Transverse colon (tissue), 4 donors: Measurements from ENCODE around the gene KRTAP27-1. TPM values are rescaled to one million over a fixed set of nuclear protein-coding genes. Genes with fewer than 3 reads are reported as not detected.

ENCODE experiments used
- DNase-seq: peaks from one replicate; pipeline ENCODE4 v3.0.0-alpha.2; 2019
- H3K27ac ChIP-seq, 4 donors: fragments of 200-600 bp; sonication (generic); 2 replicates each; pipeline ENCODE4 v1.5.1; 2016 to 2018; ENCODE audit warnings: inconsistent platforms in 4 of 4
- H3K27me3 ChIP-seq: fragments of 200-600 bp; sonication (generic); 2 replicates; pipeline ENCODE4 v1.5.1; 2017; ENCODE audit warnings: inconsistent platforms
- H3K36me3 ChIP-seq, 4 donors: fragments of 200-600 bp; sonication (generic); 2 replicates each; pipeline ENCODE4 v1.5.1; 2017 to 2019; ENCODE audit warnings: inconsistent platforms in 4 of 4
- H3K4me1 ChIP-seq, 4 donors: fragments of 200-600 bp; sonication (generic); 2 replicates each; pipeline ENCODE4 v1.5.1; 2017 to 2020; ENCODE audit warnings: inconsistent platforms in 4 of 4
- H3K4me3 ChIP-seq, 4 donors: fragments of 200-600 bp; sonication (generic); 1 replicate in 1 of 4; 2 replicates in 3 of 4; pipeline versions ENCODE4 v1.5.1 to v1.6.1; 2017 to 2019; ENCODE audit warnings: inconsistent platforms in 4 of 4
- H3K9me3 ChIP-seq, 2 donors: fragments of 200-600 bp; sonication (generic); 2 replicates each; pipeline ENCODE4 v1.5.1; 2017 to 2019; ENCODE audit warnings: inconsistent platforms in 2 of 2
- EP300 ChIP-seq: sonication (generic); formaldehyde crosslinking; IDR thresholded peaks from one replicate; pipeline ENCODE4 v1.6.1; 2017; ENCODE audit warnings: antibody characterized with exemption, low read depth
- POLR2A ChIP-seq: fragments of 450-650 bp; IDR thresholded peaks from one replicate; pipeline ENCODE4 v1.6.1; 2016; ENCODE audit warnings: antibody characterized with exemption, mild to moderate bottlenecking, moderate library complexity
- POLR2AphosphoS5 ChIP-seq, 3 donors: sonication (generic); formaldehyde crosslinking; IDR thresholded peaks; one replicate each; pipeline ENCODE4 v1.6.1; 2016; ENCODE audit warnings: antibody characterized with exemption in 3 of 3
- WGBS, 2 donors: methylation state at CpG; one replicate each; pipeline ENCODE4 v1.1.5; 2018; ENCODE audit warnings: low coverage in 1 of 2; 5-methylcytosine and 5-hydroxymethylcytosine counted together
- in situ Hi-C, 4 donors: fragments of 200-750 bp; cut with MboI; loops; one replicate each; pipeline versions ENCODE4 v1.15.0 to v1.15.1; 2017; ENCODE audit warnings: low sequenced_read_pairs in 3 of 4, low pct_ligation_motif_present in 1 of 4, low pct_unique_long_range_greater_than_20kb in 1 of 4
- intact Hi-C: fragments of 100-400 bp; cut with DNase I; formaldehyde crosslinking; loops from one replicate; pipeline ENCODE4 v1.15.1; 2023; ENCODE audit warnings: low total_unique reads
- small RNA-seq, 4 donors: library from RNA; depleted of rRNA; stranded (forward); fragments of <200 nt; gene quantifications; one replicate each; pipeline ENCODE3, GENCODE V24; 2016
- total RNA-seq, 4 donors: library from RNA; depleted of rRNA; stranded (reverse); fragments of >200 nt; gene quantifications; one replicate each; pipeline ENCODE4 v1.1.0, GENCODE V29; 2016
- TF ChIP-seq, protein P1 (sequence below), 5 experiments: fragments of 200-600 bp in 3 of 5; fragments of 450-650 bp in 2 of 5; sonication (generic) in 3 of 5; IDR thresholded peaks; 1 replicate in 2 of 5; 2 replicates in 3 of 5; pipeline ENCODE4 v1.5.1; 2016 to 2017; ENCODE audit warnings: antibody characterized with exemption in 5 of 5, inconsistent platforms in 3 of 5, mild to moderate bottlenecking in 2 of 5, moderate library complexity in 1 of 5

KRTAP27-1 gene
- total RNA-seq, 4 donors from 2014 or later: not detected

GRCh38 chr21:30305136-30305535, 32.4 kb downstream of the KRTAP27-1 start:
- Histone ChIP-seq H3K27ac (no peak overlapping the region), H3K36me3 (no peaks in the 10 kb centered on the region), H3K4me3 (no peak overlapping the region), H3K4me1 (no peaks in the 10 kb centered on the region), H3K27me3 (no peaks in the 10 kb centered on the region), H3K9me3 (no peaks in the 10 kb centered on the region)
- in situ Hi-C loops (no loop called here), intact Hi-C loops (no loop called here)
- no peak for DNase-seq
- TF ChIP-seq POLR2AphosphoS5 (IDR thresholded peaks at IDR 0.05) (no peak), POLR2A (no peak), EP300 (no peak)
- TF ChIP-seq, protein P1, sequence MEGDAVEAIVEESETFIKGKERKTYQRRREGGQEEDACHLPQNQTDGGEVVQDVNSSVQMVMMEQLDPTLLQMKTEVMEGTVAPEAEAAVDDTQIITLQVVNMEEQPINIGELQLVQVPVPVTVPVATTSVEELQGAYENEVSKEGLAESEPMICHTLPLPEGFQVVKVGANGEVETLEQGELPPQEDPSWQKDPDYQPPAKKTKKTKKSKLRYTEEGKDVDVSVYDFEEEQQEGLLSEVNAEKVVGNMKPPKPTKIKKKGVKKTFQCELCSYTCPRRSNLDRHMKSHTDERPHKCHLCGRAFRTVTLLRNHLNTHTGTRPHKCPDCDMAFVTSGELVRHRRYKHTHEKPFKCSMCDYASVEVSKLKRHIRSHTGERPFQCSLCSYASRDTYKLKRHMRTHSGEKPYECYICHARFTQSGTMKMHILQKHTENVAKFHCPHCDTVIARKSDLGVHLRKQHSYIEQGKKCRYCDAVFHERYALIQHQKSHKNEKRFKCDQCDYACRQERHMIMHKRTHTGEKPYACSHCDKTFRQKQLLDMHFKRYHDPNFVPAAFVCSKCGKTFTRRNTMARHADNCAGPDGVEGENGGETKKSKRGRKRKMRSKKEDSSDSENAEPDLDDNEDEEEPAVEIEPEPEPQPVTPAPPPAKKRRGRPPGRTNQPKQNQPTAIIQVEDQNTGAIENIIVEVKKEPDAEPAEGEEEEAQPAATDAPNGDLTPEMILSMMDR (IDR thresholded peaks at IDR 0.05): no peak
- WGBS, 2 donors: 21 to 62% methylated on average over 1 of the region's 1 CpG

GRCh38 chr21:30289215-30289614, 48.3 kb downstream of the KRTAP27-1 start, which contains the start of gene KRTAP25-1:
TSS of gene KRTAP25-1 (minus strand) at chr21:30289514. CDS start at chr21:30289490, 24 bp downstream.
- Histone ChIP-seq H3K4me3 (no peak within 1 kb of the TSS), H3K9me3 (no peaks in the 10 kb centered on the region), H3K27me3 (no peaks in the 10 kb centered on the region), H3K27ac (no peak within 1 kb of the TSS), H3K36me3 (no peaks in the 10 kb centered on the region), H3K4me1 (no peaks in the 10 kb centered on the region)
- intact Hi-C loops (no loop called here), in situ Hi-C loops (no loop called here)
- WGBS, 2 donors: 90 to 92% methylated on average over 2 of the region's 2 CpGs
- DNase-seq: no peak
- TF ChIP-seq POLR2A (no peak), EP300 (no peak), POLR2AphosphoS5 (IDR thresholded peaks at IDR 0.05) (no peak)
- TF ChIP-seq, protein P1 (IDR thresholded peaks at IDR 0.05): no peak

Small RNA genes within 50 kb of the gene (small RNA-seq; reads per million reads assigned to genes)
- 0 reads per million in 4 donors for gene KRTAP23-1
- 0 reads per million in 4 donors for gene MIR4327

Other genes starting within 250 kb of the KRTAP27-1 start
- 1 to 10 TPM in 1 of 4 donors, not detected in 3; 3.0 TPM for gene CLDN17, start 170.9 kb downstream of the KRTAP27-1 start, total RNA-seq
- gene CLDN8, start 121.6 kb downstream of the KRTAP27-1 start, total RNA-seq: 100 to 1,000 TPM in 1 of 4 donors, 10 to 100 TPM in 3; 13.5 to 107 (median 33.2) TPM
- gene KRTAP24-1, start 54.7 kb downstream of the KRTAP27-1 start, total RNA-seq: not detected
- not detected for gene KRTAP25-1, start 48.2 kb downstream of the KRTAP27-1 start, total RNA-seq
- gene KRTAP26-1, start 17.4 kb downstream of the KRTAP27-1 start, total RNA-seq: not detected
- gene KRTAP23-1, start 10.9 kb upstream of the KRTAP27-1 start, total RNA-seq: not detected
- gene KRTAP13-2, start 34.6 kb upstream of the KRTAP27-1 start, total RNA-seq: 1 to 10 TPM in 2 of 4 donors, not detected in 2; 1.7 to 2.7 TPM
- not detected for gene KRTAP13-1, start 58.3 kb upstream of the KRTAP27-1 start, total RNA-seq
- gene KRTAP13-3, start 88.2 kb upstream of the KRTAP27-1 start, total RNA-seq: not detected
- not detected for gene KRTAP13-4, start 92.5 kb upstream of the KRTAP27-1 start, total RNA-seq
- not detected for gene KRTAP15-1, start 102.6 kb upstream of the KRTAP27-1 start, total RNA-seq
- gene KRTAP19-1, start 142.7 kb upstream of the KRTAP27-1 start, total RNA-seq: not detected
- gene KRTAP19-2, start 149.7 kb upstream of the KRTAP27-1 start, total RNA-seq: not detected
- gene KRTAP19-3, start 154.3 kb upstream of the KRTAP27-1 start, total RNA-seq: not detected
- gene KRTAP19-4, start 159.5 kb upstream of the KRTAP27-1 start, total RNA-seq: not detected
- gene KRTAP19-5, start 164.4 kb upstream of the KRTAP27-1 start, total RNA-seq: not detected
- gene KRTAP19-6, start 204.2 kb upstream of the KRTAP27-1 start, total RNA-seq: not detected
- gene KRTAP19-7, start 223.6 kb upstream of the KRTAP27-1 start, total RNA-seq: not detected